PC-9 (cell line): ENCODE results near the gene GATA2. TPM values are rescaled to one million over a fixed set of nuclear protein-coding genes. Genes with fewer than 3 reads are reported as not detected.

Source experiments
- BruUV-seq: library from RNA; stranded (reverse); fragments of 400-500 nt; replicated peaks from 2 replicates; lab custom pipeline; 2021; lab: Mats Ljungman, UMichigan
- CTCF ChIA-PET: fragments of 300-600 bp; sonication (Branson Sonifier 250); formaldehyde crosslinking; loops from one replicate; lab custom pipeline; 2022; ENCODE audit warnings: antibody characterized with exemption; lab: Charles Lee
- POLR2A ChIA-PET: fragments of 300-600 bp; sonication (Branson Sonifier 250); formaldehyde crosslinking; loops from one replicate; lab custom pipeline; 2022; ENCODE audit warnings: antibody characterized with exemption; ENCODE audit not compliant: unreplicated experiment; lab: Charles Lee
- DNase-seq, 2 experiments: peaks; one replicate each; pipeline versions ENCODE4 v3.0.0 to v3.0.0-alpha.2; 2015 to 2022; ENCODE audit warnings: mixed read lengths in 1 of 2
- H2AFZ ChIP-seq: fragments of 200-600 bp; sonication (generic); 2 replicates; pipeline ENCODE4 v1.8.1; 2017; ENCODE audit warnings: antibody characterized with exemption
- H3F3A ChIP-seq: fragments of 200-600 bp; sonication (generic); 2 replicates; pipeline ENCODE4 v1.8.1; 2017; ENCODE audit warnings: antibody characterized with exemption, mild to moderate bottlenecking, low read depth; ENCODE audit not compliant: insufficient read depth
- H3K27ac ChIP-seq: fragments of 200-600 bp; sonication (generic); 2 replicates; pipeline ENCODE4 v1.6.1; 2016; ENCODE audit warnings: mixed run types
- H3K27me3 ChIP-seq: fragments of 200-600 bp; sonication (generic); 2 replicates; pipeline ENCODE4 v1.6.1; 2016; ENCODE audit warnings: low read depth, mixed run types; ENCODE audit not compliant: insufficient read depth
- H3K36me3 ChIP-seq: fragments of 200-600 bp; sonication (generic); 2 replicates; pipeline ENCODE4 v1.6.1; 2016; ENCODE audit warnings: low read depth, mixed run types
- H3K4me1 ChIP-seq: fragments of 200-600 bp; sonication (generic); replicated peaks from 2 replicates; pipeline ENCODE4 v1.6.1; 2016; ENCODE audit warnings: mixed run types; ENCODE audit not compliant: insufficient read depth
- H3K4me2 ChIP-seq: fragments of 200-600 bp; sonication (generic); 2 replicates; pipeline ENCODE4 v1.6.1; 2017; ENCODE audit warnings: mixed run types
- H3K4me3 ChIP-seq: fragments of 200-600 bp; sonication (generic); 2 replicates; pipeline ENCODE4 v1.6.1; 2016; ENCODE audit warnings: mixed run types
- H3K79me2 ChIP-seq: fragments of 200-600 bp; sonication (generic); 2 replicates; pipeline ENCODE4 v1.6.1; 2017; ENCODE audit warnings: low read depth, mixed run types
- H3K9me2 ChIP-seq: fragments of 200-600 bp; sonication (generic); 2 replicates; pipeline ENCODE4 v1.8.1; 2017; ENCODE audit warnings: mild to moderate bottlenecking; ENCODE audit not compliant: insufficient read depth
- H3K9me3 ChIP-seq: fragments of 200-600 bp; sonication (generic); 2 replicates; pipeline ENCODE4 v1.8.1; 2016; ENCODE audit warnings: low read depth; ENCODE audit not compliant: insufficient read depth
- H4K20me1 ChIP-seq: fragments of 200-600 bp; sonication (generic); 2 replicates; pipeline ENCODE4 v1.8.1; 2017; ENCODE audit not compliant: insufficient read depth
- CTCF ChIP-seq: fragments of 200-600 bp; sonication (generic); conservative IDR thresholded peaks from 2 replicates; pipeline ENCODE4 v1.6.1; 2017; ENCODE audit warnings: mixed run types, antibody characterized with exemption, mild to moderate bottlenecking, moderate library complexity
- EZH2 ChIP-seq: fragments of 200-600 bp; sonication (generic); IDR thresholded peaks from 2 replicates; pipeline ENCODE4 v1.8.0; 2017; ENCODE audit warnings: antibody characterized with exemption, low read depth
- intact Hi-C: fragments of 100-400 bp; cut with micrococcal nuclease; formaldehyde crosslinking; loops from one replicate; pipeline ENCODE4 v1.10.0; 2022; ENCODE audit not compliant: unreplicated experiment
- total RNA-seq: library from RNA; stranded (reverse); gene quantifications from 2 replicates; pipeline ENCODE4 v1.2.3, GENCODE V29; 2021

GATA2 gene
- total RNA-seq, 1 experiment from 2014 or later, result 29.0 TPM

- ChIA-PET POLR2A (no interaction called here), CTCF (no interaction called here)
- intact Hi-C loops, result no loop called here
- BruUV-seq, result no TSS peak
- no peak overlapping the region for H3K4me3 ChIP-seq
- no peak overlapping the region for H3K4me2 ChIP-seq
- no peaks in the 10 kb centered on the region for H3F3A ChIP-seq
- no peak for TF ChIP-seq CTCF
- TF ChIP-seq EZH2, result no peak
- no peaks in the 10 kb centered on the region for H3K27me3 ChIP-seq
- H3K4me1 ChIP-seq, result peaks cover 12% of the 10 kb centered on the region
- H3K9me2 ChIP-seq, result no peaks in the 10 kb centered on the region
- H4K20me1 ChIP-seq, result no peaks in the 10 kb centered on the region
- no peaks in the 10 kb centered on the region for H3K9me3 ChIP-seq
- no peak overlapping the region for H2AFZ ChIP-seq
- no peak overlapping the region for H3K27ac ChIP-seq
- H3K36me3 ChIP-seq, result no peaks in the 10 kb centered on the region
- no peak for DNase-seq
- no peaks in the 10 kb centered on the region for H3K79me2 ChIP-seq
These were observed 36.0 kb downstream of the GATA2 start for GRCh38 chr3:128456776-128457715.

- no peak for TF ChIP-seq CTCF
- TF ChIP-seq EZH2, result no peak
- Histone ChIP-seq H3K79me2 (no peaks in the 10 kb centered on the region), H3K4me3 (no peak overlapping the region), H3K9me3 (no peaks in the 10 kb centered on the region), H3K4me1 (peaks cover 12% of the 10 kb centered on the region), H3K36me3 (no peaks in the 10 kb centered on the region), H3K4me2 (no peak overlapping the region), H3K27ac (no peak overlapping the region), H2AFZ (no peak overlapping the region), H4K20me1 (no peaks in the 10 kb centered on the region), H3K27me3 (no peaks in the 10 kb centered on the region), H3F3A (no peaks in the 10 kb centered on the region), H3K9me2 (no peaks in the 10 kb centered on the region)
- intact Hi-C loops, result no loop called here
- DNase-seq, result no peak
- ChIA-PET CTCF (no interaction called here), POLR2A (no interaction called here)
- no TSS peak for BruUV-seq
These were observed 36.9 kb downstream of the GATA2 start for GRCh38 chr3:128455786-128456748.

GRCh38 chr3:128455116-128455515 is 37.9 kb downstream of the GATA2 start:
- no peak for TF ChIP-seq EZH2
- TF ChIP-seq CTCF, result no peak
- Histone ChIP-seq H3K4me3 (no peak overlapping the region), H3K27me3 (no peaks in the 10 kb centered on the region), H3K9me3 (no peaks in the 10 kb centered on the region), H3F3A (no peaks in the 10 kb centered on the region), H3K79me2 (no peaks in the 10 kb centered on the region), H3K27ac (no peak overlapping the region), H3K4me1 (peaks cover 12% of the 10 kb centered on the region), H3K4me2 (no peak overlapping the region), H2AFZ (no peak overlapping the region), H4K20me1 (no peaks in the 10 kb centered on the region), H3K9me2 (no peaks in the 10 kb centered on the region), H3K36me3 (no peaks in the 10 kb centered on the region)
- DNase-seq, result no peak
- BruUV-seq, result no TSS peak
- ChIA-PET CTCF (no interaction called here), POLR2A (no interaction called here)
- intact Hi-C loops, result no loop called here
